ENCODE results near the gene UPK2. TPM values are rescaled to one million over a fixed set of nuclear protein-coding genes. Genes with fewer than 3 reads are reported as not detected.
"Not testable (repeated sequence)": the region's sequence is repeated elsewhere in the genome, so short reads cannot be mapped to it uniquely, and the experiment has no call there.

UPK2 gene
- total RNA-seq, 1 donor from 2014 or later: not detected

- Histone ChIP-seq H3K4me3 (no peak overlapping the region), H3K27ac (no peak overlapping the region), H3K36me3 (no peaks in the 10 kb centered on the region), H3K9me3 (no peaks in the 10 kb centered on the region), H3K4me1 (no peaks in the 10 kb centered on the region), H3K27me3 (no peaks in the 10 kb centered on the region)
- intact Hi-C loops (cut with DNase I): no loop called here
- TF ChIP-seq, protein P1, sequence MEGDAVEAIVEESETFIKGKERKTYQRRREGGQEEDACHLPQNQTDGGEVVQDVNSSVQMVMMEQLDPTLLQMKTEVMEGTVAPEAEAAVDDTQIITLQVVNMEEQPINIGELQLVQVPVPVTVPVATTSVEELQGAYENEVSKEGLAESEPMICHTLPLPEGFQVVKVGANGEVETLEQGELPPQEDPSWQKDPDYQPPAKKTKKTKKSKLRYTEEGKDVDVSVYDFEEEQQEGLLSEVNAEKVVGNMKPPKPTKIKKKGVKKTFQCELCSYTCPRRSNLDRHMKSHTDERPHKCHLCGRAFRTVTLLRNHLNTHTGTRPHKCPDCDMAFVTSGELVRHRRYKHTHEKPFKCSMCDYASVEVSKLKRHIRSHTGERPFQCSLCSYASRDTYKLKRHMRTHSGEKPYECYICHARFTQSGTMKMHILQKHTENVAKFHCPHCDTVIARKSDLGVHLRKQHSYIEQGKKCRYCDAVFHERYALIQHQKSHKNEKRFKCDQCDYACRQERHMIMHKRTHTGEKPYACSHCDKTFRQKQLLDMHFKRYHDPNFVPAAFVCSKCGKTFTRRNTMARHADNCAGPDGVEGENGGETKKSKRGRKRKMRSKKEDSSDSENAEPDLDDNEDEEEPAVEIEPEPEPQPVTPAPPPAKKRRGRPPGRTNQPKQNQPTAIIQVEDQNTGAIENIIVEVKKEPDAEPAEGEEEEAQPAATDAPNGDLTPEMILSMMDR (IDR thresholded peaks at IDR 0.05): no peak
- DNase-seq (ENCODE audit: low spot score in 2 of 2): no peak
Measured at GRCh38 chr11:118953265-118953664, 2.8 kb upstream of the UPK2 start.

DNA sequence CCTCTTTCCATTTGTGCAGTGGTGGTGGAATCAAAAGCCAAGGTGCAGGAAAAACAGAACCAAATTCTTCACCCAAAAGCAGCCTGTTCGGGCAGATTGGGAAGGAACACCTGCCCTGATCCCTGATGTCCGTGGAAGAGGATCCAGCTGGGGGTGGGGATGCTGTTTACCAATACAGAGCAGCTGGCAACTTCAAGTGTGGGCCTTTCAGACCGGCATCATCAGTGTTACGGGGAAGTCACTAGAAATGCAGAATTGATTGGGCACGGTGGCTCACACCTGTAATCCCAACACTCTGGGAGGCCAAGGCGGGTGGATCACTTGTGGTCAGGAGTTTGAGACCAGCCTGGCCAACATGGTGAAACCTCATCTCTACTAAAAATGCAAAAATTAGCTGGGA, 2.1 kb upstream of the UPK2 start:
- H3K4me1 ChIP-seq; H3K4me3 ChIP-seq; H3K36me3 ChIP-seq; H3K27ac ChIP-seq; H3K9me3 ChIP-seq; H3K27me3 ChIP-seq; DNase-seq (ENCODE audit: low spot score in 2 of 2); intact Hi-C loops (cut with DNase I): not testable (repeated sequence)

DNA sequence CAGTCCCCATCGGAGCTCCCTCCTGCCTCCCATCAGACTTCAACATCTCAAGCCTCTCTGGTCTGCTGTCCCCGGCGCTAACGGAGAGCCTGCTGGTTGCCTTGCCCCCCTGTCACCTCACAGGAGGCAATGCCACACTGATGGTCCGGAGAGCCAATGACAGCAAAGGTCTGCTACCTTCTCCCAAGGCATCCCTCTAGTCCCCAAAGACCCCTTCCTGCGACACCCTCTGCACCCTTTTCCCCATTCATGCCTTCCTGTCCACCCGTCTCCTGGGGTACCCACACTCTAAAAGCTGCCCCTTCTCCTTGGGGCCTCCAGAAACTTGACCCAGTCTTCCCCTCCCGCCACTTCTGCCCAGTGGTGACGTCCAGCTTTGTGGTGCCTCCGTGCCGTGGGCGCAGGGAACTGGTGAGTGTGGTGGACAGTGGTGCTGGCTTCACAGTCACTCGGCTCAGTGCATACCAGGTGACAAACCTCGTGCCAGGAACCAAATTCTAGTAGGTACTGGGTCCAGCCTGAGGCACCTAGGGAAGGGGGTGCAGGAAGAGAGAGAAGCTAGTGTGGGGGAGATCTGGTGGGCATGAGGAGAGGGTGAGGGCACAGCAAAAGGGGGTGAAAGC, 860 bp downstream of the UPK2 start:
- Histone ChIP-seq H3K4me3 (no peak overlapping the region), H3K36me3 (no peaks in the 10 kb centered on the region), H3K27ac (no peak overlapping the region), H3K27me3 (no peaks in the 10 kb centered on the region), H3K4me1 (no peaks in the 10 kb centered on the region), H3K9me3 (no peaks in the 10 kb centered on the region)
- intact Hi-C loops (cut with DNase I): loop anchor here (1.0 kb wide), 4 partner anchors 28 to 298 kb away; no protein-coding TSS in a partner anchor
- TF ChIP-seq, protein P1 (IDR thresholded peaks at IDR 0.05): no peak
- DNase-seq (ENCODE audit: low spot score in 2 of 2): no peak

DNA sequence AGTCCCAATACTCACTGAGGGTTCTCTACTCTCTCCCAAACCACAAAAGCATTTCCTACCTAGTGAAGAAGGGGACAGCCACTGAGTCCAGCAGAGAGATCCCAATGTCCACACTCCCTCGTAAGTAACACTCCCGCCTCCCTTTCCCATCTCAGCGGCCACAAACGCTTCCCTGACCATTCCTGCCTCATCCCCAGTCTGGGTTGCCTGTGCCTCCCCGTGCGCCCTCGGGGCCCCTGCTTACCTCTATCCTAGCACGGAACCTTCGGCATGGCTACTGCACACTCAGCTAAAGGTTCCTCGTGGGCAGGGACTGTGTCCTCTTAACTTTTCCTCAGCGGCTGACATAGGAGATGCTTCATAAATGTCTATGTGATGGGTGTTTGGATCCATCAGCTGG, 1.5 kb downstream of the UPK2 start:
- H3K9me3 ChIP-seq: no peaks in the 10 kb centered on the region
- TF ChIP-seq, protein P1 (IDR thresholded peaks at IDR 0.05): no peak
- no peak overlapping the region for H3K4me3 ChIP-seq
- no peaks in the 10 kb centered on the region for H3K36me3 ChIP-seq
- no peak overlapping the region for H3K27ac ChIP-seq
- H3K4me1 ChIP-seq: no peaks in the 10 kb centered on the region
- H3K27me3 ChIP-seq: no peaks in the 10 kb centered on the region
- intact Hi-C loops (cut with DNase I): no loop called here
- no peak for DNase-seq (ENCODE audit: low spot score in 2 of 2)

DNA sequence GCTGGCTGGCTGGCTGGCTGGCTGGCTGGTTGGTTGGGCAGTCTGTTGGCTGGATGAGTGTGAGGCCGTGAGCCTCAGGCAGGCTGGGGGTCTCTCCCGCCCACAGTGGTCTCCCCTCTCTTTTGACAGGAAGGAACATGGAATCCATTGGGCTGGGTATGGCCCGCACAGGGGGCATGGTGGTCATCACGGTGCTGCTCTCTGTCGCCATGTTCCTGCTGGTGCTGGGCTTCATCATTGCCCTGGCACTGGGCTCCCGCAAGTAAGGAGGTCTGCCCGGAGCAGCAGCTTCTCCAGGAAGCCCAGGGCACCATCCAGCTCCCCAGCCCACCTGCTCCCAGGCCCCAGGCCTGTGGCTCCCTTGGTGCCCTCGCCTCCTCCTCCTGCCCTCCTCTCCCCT, 1.9 kb downstream of the UPK2 start:
- TF ChIP-seq, protein P1 (IDR thresholded peaks at IDR 0.05): no peak
- no peak overlapping the region for H3K4me3 ChIP-seq
- intact Hi-C loops (cut with DNase I): no loop called here
- no peaks in the 10 kb centered on the region for H3K36me3 ChIP-seq
- H3K4me1 ChIP-seq: no peaks in the 10 kb centered on the region
- no peak for DNase-seq (ENCODE audit: low spot score in 2 of 2)
- H3K27ac ChIP-seq: no peak overlapping the region
- H3K27me3 ChIP-seq: no peaks in the 10 kb centered on the region
- H3K9me3 ChIP-seq: no peaks in the 10 kb centered on the region

- Histone ChIP-seq H3K9me3 (no peaks in the 10 kb centered on the region), H3K36me3 (no peaks in the 10 kb centered on the region), H3K27ac (no peak overlapping the region), H3K4me3 (no peak overlapping the region), H3K27me3 (no peaks in the 10 kb centered on the region), H3K4me1 (no peaks in the 10 kb centered on the region)
- no peak for DNase-seq (ENCODE audit: low spot score in 2 of 2)
- TF ChIP-seq, protein P1 (IDR thresholded peaks at IDR 0.05): no peak
- intact Hi-C loops (cut with DNase I): no loop called here
Measured at GRCh38 chr11:118958577-118958976, 2.5 kb downstream of the UPK2 start.

Measured in ascending aorta (tissue), 2 donors.